HepG2 (cell line): Measurements from ENCODE around the gene MMP7.

Source experiments
- CEBPB ChIP-seq: IDR thresholded peaks from 2 replicates; pipeline ENCODE4 v1.6.1; 2011; ENCODE audit warnings: low read depth, low read length, improper control_type of control experiment, borderline replicate concordance
- ELF4 ChIP-seq: sonication (generic); formaldehyde crosslinking; IDR thresholded peaks from 2 replicates; pipeline ENCODE4 v1.5.0; 2020; ENCODE audit warnings: missing genetic modification reagents, mild to moderate bottlenecking, moderate library complexity, borderline replicate concordance
- ERF ChIP-seq: IDR thresholded peaks from 2 replicates; pipeline ENCODE4 v1.6.1; 2018; ENCODE audit warnings: missing biosample characterization, missing genetic modification reagents
- MAZ ChIP-seq, 2 experiments: sonication (generic) in 1 of 2; formaldehyde crosslinking in 1 of 2; IDR thresholded peaks; 2 replicates each; pipeline versions ENCODE4 v1.5.0 to v1.6.1; 2012 to 2020; ENCODE audit warnings: low read depth in 2 of 2, mild to moderate bottlenecking in 2 of 2, borderline replicate concordance in 1 of 2, improper control_type of control experiment in 1 of 2, low read length in 1 of 2, missing genetic modification reagents in 1 of 2, moderate library complexity in 1 of 2

- no peak for TF ChIP-seq ELF4 (CRISPR knock-in tag)
- no peak for TF ChIP-seq CEBPB
- no peak for TF ChIP-seq ERF (CRISPR knock-in tag)
- TF ChIP-seq MAZ (IDR thresholded peaks at IDR 0.05; ENCODE audit: borderline replicate concordance, low read depth, low read length) = no peak
- no peak for TF ChIP-seq MAZ (CRISPR knock-in tag; IDR thresholded peaks at IDR 0.05; ENCODE audit: low read depth)
These were observed 8.4 kb upstream of the MMP7 start for GRCh38 chr11:102538932-102539331.
